Right cardiac atrium (tissue), 5 donors: ENCODE data around the gene LKAAEAR1. TPM values are rescaled to one million over a fixed set of nuclear protein-coding genes. Genes with fewer than 3 reads are reported as not detected.

Experiments used
- ATAC-seq, 2 donors: fragments of 200-7000 bp; cut with Tn5 transposase; one replicate each; pipeline versions ENCODE4 v1.8.0 to v1.9.1; 2020; ENCODE audit warnings: moderate library complexity in 2 of 2, mild to moderate bottlenecking in 1 of 2
- DNase-seq, 3 donors: peaks; one replicate each; pipeline ENCODE4 v3.0.0-alpha.2; 2020
- H3K27ac ChIP-seq: one replicate; pipeline ENCODE4 v1.5.1; 2013; ENCODE audit warnings: mild to moderate bottlenecking, low read length, control low read depth, moderate library complexity
- H3K27me3 ChIP-seq: one replicate; pipeline ENCODE4 v1.6.1; 2013; ENCODE audit not compliant: control insufficient read depth, insufficient read depth
- H3K4me1 ChIP-seq: one replicate; pipeline ENCODE4 v1.6.1; 2013; ENCODE audit warnings: low read length; ENCODE audit not compliant: control insufficient read depth, insufficient read depth
- H3K4me3 ChIP-seq: one replicate; pipeline ENCODE4 v1.5.1; 2013; ENCODE audit warnings: low read length, control low read depth
- H3K9me3 ChIP-seq: one replicate; pipeline ENCODE4 v1.6.1; 2013; ENCODE audit warnings: low read length; ENCODE audit not compliant: control insufficient read depth
- WGBS: extraction: QIAGEN DNeasy Blood & Tissue Kit; methylation state at CpG from one replicate; pipeline ENCODE4 v1.1.7; 2013; 5-methylcytosine and 5-hydroxymethylcytosine counted together
- intact Hi-C, 4 donors: fragments of 100-400 bp; cut with DNase I; formaldehyde crosslinking; loops; one replicate each; pipeline versions ENCODE4 v1.11.0 to v1.14.0; 2022 to 2023
- polyA plus RNA-seq: library from polyadenylated mRNA; stranded (reverse); fragments of 200-250 nt; gene quantifications from one replicate; pipeline ENCODE4 v1.2.3, GENCODE V29; 2013
- total RNA-seq, 4 donors: library from RNA; stranded (reverse); fragmentation: NEBNext Ultra II Directional; extraction: Animal tissue kit (Norgen Biotek cat#: 25700); gene quantifications; one replicate each; pipeline ENCODE4 v1.2.1, GENCODE V29; 2021
- donor health status: healthy with polysubstance abuse.
- donor health status: DM: no; HTN: yes; CAD: no.
- donor health status: DM: no; HTN: no; CAD: no.
- donor health status: DM: no; HTN: yes; CAD: no; lungs with severe emphysema.
- donor health status: DM: yes; HTN: yes; CAD: no.

Gene LKAAEAR1
- total and polyA plus RNA-seq, 5 donors = 0.29 to 0.65 (median 0.45) TPM; not detected in 1

DNA sequence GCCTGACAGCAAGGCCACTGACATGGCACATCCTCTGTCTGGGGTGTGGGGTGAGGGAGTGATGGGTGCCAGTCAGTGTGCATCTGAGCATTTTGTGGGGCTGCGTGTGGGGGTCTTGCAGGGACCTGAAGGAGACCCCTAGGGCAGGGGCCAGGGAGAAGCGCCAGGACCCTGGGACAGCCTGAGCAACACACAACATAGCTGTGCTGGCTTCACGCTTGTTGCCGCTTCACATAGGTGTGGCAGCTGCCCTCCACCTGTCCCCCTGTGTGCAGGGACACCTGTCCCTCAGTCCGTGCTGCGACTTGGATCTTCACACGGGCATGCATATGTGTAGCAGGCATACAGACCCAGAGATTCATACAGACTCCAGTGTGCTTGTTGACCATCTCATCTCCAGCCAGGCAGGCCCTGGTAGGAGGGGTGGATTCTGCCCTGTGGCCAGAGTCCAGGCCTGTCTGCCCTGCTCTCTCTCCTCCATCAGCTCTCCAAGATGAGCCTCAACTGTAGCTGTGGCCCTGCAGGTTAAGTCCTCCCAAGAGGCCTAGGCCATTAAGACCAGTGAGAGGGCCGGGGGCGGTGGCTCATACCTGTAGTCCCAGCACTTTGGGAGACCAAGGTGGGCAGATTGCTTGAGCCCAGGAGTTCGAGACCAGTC, 26.3 kb upstream of the LKAAEAR1 start:
- intact Hi-C loops = no loop called here
- DNase-seq (peak in 2 of 3 donors; percentile 29 to 37), ATAC-seq (no peak)
- no peak overlapping the region for H3K4me3 ChIP-seq
- 91% methylated on average over 10 of the region's 10 CpGs for WGBS
- H3K9me3 ChIP-seq = no peaks in the 10 kb centered on the region
- no peak overlapping the region for H3K27ac ChIP-seq
- no peaks in the 10 kb centered on the region for H3K27me3 ChIP-seq
- no peaks in the 10 kb centered on the region for H3K4me1 ChIP-seq

DNA sequence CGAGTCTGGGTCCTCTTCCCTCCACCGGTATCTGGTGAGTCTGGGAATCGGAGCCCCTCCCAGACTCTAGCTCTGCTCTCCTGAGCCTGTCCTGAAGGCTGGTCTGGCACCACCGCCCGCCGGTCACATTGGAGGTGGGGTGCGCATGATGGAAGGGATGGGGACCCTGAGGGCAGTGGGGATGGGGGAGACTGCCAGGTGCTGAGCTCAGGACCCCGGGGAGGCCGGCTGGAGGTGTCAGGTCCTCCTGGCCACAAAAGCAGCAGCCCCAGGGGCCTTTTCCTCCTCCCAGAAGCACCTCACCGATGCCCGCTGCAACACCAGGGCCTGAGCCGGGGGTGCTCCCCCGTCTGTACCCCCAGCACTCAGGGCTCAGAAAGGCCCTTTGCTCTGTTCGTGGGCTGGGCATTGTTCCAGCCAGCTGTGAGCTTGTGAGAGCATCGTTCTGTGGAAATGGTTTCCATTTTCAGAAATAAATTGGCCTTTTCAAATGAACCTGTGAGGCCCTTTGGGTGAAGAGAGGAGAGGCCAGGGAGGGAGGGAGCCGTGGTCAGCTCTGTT, 25.7 kb upstream of the LKAAEAR1 start:
- Histone ChIP-seq H3K4me3 (no peak overlapping the region), H3K4me1 (no peaks in the 10 kb centered on the region), H3K9me3 (no peaks in the 10 kb centered on the region), H3K27me3 (no peaks in the 10 kb centered on the region), H3K27ac (no peak overlapping the region)
- 69% methylated on average over 16 of the region's 16 CpGs for WGBS
- DNase-seq = peak in 2 of 3 donors; percentile 29 to 53
- intact Hi-C loops = no loop called here
- no peak for ATAC-seq

DNA sequence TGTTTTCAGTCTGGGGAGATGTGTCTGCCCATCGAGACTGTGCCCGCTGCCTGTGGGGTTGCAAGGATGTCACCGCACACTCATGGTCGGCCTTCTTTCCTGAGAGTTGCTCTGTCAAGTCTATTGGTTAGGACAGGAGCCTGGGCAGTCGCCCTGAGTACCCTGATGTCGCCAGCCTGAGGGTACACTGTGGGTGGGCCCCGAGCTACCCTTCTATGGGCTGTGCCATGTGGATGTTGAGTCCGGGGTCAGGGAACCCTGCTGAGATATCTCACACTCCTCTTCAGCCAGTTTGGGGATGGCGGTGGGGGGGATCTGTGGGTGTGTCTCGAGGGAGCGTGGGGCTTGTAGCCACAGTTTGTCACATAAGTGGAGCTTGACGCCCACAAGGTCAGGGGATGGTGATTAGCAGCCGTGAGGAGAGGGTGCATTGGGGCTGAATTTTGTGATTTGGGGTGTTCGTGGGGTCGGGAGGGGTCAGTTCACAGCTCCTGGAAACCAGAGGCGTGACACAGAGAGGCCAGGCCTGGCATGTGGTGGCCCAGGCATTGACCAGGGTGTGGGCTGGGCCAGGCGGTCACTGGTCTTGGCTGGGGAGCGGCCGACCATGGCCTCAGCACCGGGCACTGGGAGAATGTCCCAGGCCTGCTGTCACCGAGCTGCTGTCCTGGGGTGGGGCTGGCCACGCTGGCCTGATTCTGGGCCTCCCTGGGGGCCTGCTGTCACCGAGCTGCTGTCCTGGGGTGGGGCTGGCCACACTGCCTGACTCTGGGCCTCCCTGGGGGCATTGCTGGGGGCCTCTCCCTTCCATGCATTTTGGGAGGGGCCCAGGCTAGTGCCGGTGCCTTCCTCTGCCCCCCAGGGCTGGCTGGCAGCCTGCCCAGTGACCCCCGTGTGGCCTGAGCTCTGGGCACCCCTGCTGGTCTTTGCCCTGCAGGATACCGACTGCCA, 24.8 kb upstream of the LKAAEAR1 start:
- DNase-seq (peak in 2 of 3 donors; percentile 33 to 53), ATAC-seq (peak in 1 of 2 donors; percentile 12)
- intact Hi-C loops = no loop called here
- Histone ChIP-seq H3K27me3 (no peaks in the 10 kb centered on the region), H3K4me1 (no peaks in the 10 kb centered on the region), H3K27ac (no peak overlapping the region), H3K9me3 (no peaks in the 10 kb centered on the region), H3K4me3 (no peak overlapping the region)
- WGBS = 74% methylated on average over 26 of the region's 26 CpGs

DNA sequence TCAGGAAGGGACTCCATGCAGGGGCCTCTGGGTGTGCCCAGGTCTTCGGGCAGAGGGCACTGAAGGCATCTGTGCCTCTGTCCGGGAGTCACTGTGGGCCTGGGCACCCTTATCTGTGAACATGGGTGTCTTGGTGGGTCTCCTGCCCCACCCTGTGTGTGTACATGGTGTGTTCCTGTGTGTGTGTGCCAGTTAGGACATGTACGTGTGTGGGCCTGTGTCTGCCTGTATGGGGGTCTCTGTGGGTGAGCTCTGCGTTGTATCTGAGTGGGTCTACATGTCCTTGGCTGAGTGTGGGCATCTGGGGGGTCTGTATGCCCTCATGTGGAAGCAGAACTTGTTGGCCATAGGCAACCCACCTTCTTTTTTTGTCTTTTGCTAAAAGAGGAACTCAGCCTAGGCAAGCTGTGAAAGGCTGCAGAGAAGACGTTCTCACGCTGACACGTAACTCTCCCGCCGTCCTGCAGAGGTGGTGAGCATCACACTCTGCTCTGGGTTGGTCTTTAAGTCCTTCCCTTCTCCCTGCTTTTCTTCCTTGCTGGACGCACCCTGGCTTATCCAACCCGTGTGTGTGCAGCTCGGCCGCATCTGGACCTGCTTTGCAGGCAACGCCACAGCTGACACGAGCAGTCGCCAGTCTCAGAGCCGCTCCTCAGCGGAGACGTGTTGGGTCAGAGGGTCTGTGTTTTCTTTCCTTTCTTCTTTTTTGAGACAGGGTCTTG, 23.7 kb upstream of the LKAAEAR1 start:
- 61% methylated on average over 19 of the region's 19 CpGs for WGBS
- ATAC-seq (no peak), DNase-seq (peak; percentile 9 to 37 (median 30))
- no peak overlapping the region for H3K4me3 ChIP-seq
- intact Hi-C loops = no loop called here
- H3K27ac ChIP-seq = no peak overlapping the region
- no peaks in the 10 kb centered on the region for H3K9me3 ChIP-seq
- no peaks in the 10 kb centered on the region for H3K27me3 ChIP-seq
- no peaks in the 10 kb centered on the region for H3K4me1 ChIP-seq

DNA sequence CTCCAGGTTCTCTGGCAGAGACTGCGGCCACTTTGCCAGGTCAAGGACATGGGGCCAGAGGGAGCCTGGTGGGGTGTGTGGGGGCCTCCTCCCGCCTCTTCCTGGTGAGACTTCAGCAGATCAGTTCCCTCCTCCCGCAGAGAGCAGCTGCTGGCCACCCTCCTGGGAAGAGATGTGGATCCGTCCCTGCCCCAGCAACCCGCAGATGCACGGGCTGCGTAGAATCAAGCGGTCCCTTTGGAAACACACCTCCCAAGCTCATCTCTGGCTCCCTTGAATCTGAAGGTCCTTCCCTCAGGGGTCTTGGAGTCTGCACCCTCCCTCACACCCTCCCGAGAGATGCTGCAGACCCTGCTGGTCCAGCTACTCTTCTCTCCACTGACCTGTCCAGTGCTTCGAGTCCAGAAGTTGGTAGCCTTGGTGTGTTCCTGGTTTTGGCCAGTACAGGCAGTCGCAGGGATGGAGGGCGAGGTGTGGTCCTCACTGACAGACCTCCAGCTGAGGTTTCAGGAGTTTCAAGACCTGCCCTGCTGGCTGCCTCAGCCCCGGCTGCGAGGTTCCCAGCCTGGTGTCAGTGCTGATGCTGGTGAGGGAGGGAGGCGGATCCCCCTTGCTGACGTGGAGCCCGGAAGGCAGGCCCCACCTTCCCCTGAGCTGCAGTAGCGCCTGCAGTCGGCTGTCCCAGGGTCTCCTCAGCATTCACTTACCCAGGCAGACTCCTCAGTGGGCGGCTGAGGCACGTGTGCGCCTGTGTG, 23.0 kb upstream of the LKAAEAR1 start, which contains the start of gene NPBWR2:
Gene NPBWR2 (minus strand): TSS at position 585 of the 755 bp plus-strand sequence. CDS start 734 bp downstream, outside the sequence.
- Histone ChIP-seq H3K9me3 (no peaks in the 10 kb centered on the region), H3K4me3 (no peak within 1 kb of the TSS), H3K4me1 (no peaks in the 10 kb centered on the region), H3K27ac (no peak within 1 kb of the TSS), H3K27me3 (no peaks in the 10 kb centered on the region)
- ATAC-seq (no peak), DNase-seq (peak; percentile 7 to 35 (median 20))
- WGBS = 54% methylated on average over 22 of the region's 22 CpGs
- intact Hi-C loops = no loop called here

DNA sequence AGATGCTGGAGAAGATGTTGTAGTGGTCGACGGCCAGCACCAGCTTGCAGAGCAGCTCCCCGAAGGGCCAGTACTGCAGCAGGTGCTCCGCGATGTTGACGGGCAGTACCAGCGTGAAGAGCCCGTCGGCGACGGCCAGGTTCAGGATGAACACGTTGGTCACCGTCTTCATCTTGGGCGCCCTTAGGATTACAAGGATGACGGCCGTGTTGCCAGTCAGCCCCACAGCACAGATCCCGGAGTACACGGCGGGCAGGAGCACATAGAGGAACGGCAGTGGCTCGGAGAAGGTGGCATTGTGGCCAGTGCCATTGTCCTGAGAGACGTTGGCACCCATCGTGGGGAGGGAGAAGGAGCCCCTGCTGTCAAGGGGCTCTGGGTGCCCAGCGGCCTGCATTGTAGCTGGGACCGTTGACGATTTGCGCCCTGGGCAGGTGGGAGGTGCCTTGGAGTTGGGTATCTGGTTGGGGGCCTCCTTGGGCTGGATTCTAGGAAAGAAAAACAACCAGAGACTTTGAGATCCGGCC, 22.3 kb upstream of the LKAAEAR1 start:
- intact Hi-C loops = no loop called here
- Histone ChIP-seq H3K27ac (no peak overlapping the region), H3K4me3 (no peak overlapping the region), H3K27me3 (no peaks in the 10 kb centered on the region), H3K9me3 (no peaks in the 10 kb centered on the region), H3K4me1 (no peaks in the 10 kb centered on the region)
- DNase-seq (peak; percentile 6 to 54 (median 21)), ATAC-seq (no peak)
- 90% methylated on average over 28 of the region's 28 CpGs for WGBS

DNA sequence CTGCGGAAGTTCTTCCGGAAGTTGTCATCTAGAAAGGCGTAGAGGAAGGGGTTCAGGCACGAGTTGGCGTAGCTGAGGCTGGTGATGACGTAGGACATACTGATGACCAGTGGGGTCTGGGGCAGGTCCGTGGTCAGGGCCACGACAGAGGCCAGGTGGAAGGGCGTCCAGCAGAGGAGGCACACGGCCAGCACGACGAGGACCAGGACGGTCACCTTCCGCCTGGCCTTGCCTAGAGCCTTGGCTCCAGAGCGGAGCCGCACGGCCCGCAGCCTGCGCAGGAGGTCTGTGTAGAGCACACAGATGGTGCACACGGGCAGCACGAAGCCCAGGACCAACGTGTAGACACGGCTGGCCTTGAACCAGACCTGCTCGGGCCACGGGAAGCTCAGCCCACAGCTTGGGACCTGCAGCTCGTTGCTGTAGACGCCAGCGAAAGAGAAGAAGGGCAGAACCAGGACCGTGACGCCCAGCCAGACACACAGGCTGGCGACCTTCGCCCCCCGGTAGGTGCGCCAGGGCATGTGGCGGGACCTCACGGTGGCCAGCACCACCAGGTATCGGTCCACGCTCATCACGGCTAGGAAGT, 21.7 kb upstream of the LKAAEAR1 start:
- intact Hi-C loops = no loop called here
- no peaks in the 10 kb centered on the region for H3K9me3 ChIP-seq
- H3K27me3 ChIP-seq = no peaks in the 10 kb centered on the region
- H3K27ac ChIP-seq = no peak overlapping the region
- H3K4me1 ChIP-seq = no peaks in the 10 kb centered on the region
- ATAC-seq (no peak), DNase-seq (peak in 2 of 3 donors; percentile 9 to 24)
- H3K4me3 ChIP-seq = no peak overlapping the region
- 92% methylated on average over 39 of the region's 39 CpGs for WGBS

DNA sequence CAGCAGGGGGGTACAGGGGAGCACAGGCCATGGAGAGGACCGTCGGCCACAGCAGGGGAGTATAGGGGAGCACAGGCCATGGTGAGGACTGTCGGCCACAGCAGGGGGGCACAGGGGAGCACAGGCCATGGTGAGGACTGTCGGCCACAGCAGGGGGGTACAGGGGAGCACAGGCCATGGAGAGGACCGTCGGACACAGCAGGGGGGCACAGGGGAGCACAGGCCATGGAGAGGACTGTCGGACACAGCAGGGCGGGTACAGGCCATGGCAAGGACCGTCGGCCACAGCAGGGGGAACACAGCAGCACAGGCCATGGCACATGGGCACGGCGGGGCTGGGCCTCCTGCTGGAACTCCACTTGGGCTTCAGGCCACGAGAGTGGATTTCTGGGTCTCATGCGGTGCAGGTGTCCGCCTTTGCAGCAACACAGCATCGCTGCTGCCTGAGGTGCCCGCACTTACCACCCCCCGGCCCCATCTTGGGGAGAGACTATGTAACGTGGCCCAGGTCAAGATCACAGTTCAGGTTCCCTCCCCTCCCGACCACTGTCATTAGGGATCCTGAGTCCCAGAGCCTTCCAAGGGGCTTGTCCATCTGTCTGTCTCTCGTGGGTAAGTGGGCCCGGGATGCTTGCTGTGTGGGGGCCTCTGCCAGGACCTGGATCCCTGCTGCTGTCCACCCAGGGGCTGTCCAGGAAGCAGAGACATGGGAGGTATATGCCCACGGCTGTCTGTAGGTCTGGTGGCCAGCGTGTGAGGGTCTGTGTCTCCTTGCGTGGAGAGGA, 20.7 kb upstream of the LKAAEAR1 start:
- WGBS = 85% methylated on average over 25 of the region's 25 CpGs
- H3K4me3 ChIP-seq = no peak overlapping the region
- DNase-seq = peak; percentile 8 to 35 (median 23)
- no peak for ATAC-seq
- no peaks in the 10 kb centered on the region for H3K4me1 ChIP-seq
- intact Hi-C loops = no loop called here
- H3K27me3 ChIP-seq = no peaks in the 10 kb centered on the region
- H3K27ac ChIP-seq = no peak overlapping the region
- no peaks in the 10 kb centered on the region for H3K9me3 ChIP-seq

DNA sequence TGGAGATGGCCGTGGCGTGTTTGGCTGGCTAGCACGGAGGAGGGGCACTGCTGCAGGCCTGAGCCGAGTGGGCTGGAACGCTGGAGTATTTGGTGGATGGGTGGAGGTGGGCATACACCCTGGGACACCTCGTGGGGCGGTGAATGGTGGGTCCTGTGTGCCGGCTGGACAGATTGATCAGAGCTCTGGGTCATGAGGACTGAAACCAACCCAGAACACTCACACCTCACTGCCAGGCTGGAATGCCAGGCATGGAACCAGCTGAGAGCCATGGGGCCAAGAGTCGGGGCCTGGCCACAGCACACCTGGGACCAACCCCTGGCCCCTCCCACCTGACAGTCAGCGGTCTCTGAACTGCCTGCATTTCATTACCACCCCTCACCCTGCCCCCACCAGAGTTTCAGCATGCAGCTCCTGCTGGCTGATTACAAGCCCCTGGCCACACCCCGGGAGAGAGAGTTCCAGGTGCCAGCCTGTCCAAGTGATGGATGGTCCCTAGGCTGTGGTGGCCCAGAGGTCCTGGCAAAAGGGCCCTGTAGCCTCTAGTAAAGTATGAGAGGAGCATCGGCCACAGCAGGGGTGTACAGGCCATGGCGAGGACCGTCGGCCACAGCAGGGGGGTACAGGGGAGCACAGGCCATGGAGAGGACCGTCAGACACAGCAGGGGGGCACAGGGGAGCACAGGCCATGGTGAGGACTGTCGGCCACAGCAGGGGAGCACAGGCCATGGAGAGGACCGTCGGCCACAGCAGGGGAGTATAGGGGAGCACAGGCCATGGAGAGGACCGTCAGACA, 19.9 kb upstream of the LKAAEAR1 start:
- WGBS = 58% methylated on average over 20 of the region's 20 CpGs

More for the DNA sequence above, 19.9 kb upstream of the LKAAEAR1 start:
- intact Hi-C loops = no loop called here
- ATAC-seq (no peak), DNase-seq (peak in 2 of 3 donors; percentile 23 to 31)
- H3K27ac ChIP-seq = no peak overlapping the region
- no peaks in the 10 kb centered on the region for H3K9me3 ChIP-seq
- no peaks in the 10 kb centered on the region for H3K4me1 ChIP-seq
- H3K27me3 ChIP-seq = no peaks in the 10 kb centered on the region
- no peak overlapping the region for H3K4me3 ChIP-seq
